ENCODE results near the gene MRPL2. TPM values are rescaled to one million over a fixed set of nuclear protein-coding genes. Genes with fewer than 3 reads are reported as not detected.

Gene MRPL2
- total and polyA plus RNA-seq, 4 donors = 19.6 to 73.9 (median 44.7) TPM

- Histone ChIP-seq H3K27ac (ENCODE audit: low read depth in 1 of 2, low read length in 2 of 2) (no peak overlapping the region), H3K36me3 (ENCODE audit: control insufficient read depth in 4 of 4, insufficient read depth in 3 of 4, low read depth in 1 of 4, low read length in 3 of 4) (peaks cover 0 to 52% (median 34%) of the 10 kb centered on the region in 4 donors), H3K27me3 (ENCODE audit: control insufficient read depth in 4 of 4, insufficient read depth in 4 of 4, low read length in 3 of 4) (no peaks in the 10 kb centered on the region), H3K4me1 (ENCODE audit: control insufficient read depth in 4 of 4, insufficient read depth in 4 of 4, low read length in 3 of 4) (peaks cover 2 to 12% (median 8%) of the 10 kb centered on the region in 4 donors), H3K9me3 (ENCODE audit: control insufficient read depth in 4 of 4, low read length in 3 of 4) (no peaks in the 10 kb centered on the region), H3K9ac (ENCODE audit: low read depth in 1 of 2, low read length in 2 of 2) (no peak overlapping the region), H3K4me3 (ENCODE audit: low read depth in 1 of 3, low read length in 3 of 3) (no peak overlapping the region)
- 85% methylated on average over 5 of the region's 5 CpGs for whole genome bisulfite sequencing
- DNase-seq (ENCODE audit: low spot score) = no peak
- TF ChIP-seq FOXA2 (IDR thresholded peaks at IDR 0.05) = no peak
- no peak for TF ChIP-seq EGR1 (IDR thresholded peaks at IDR 0.05; ENCODE audit: low read depth in 2 of 2)
- TF ChIP-seq NR2F2 (IDR thresholded peaks at IDR 0.05) = no peak
- no peak for TF ChIP-seq RAD21 (IDR thresholded peaks at IDR 0.05)
- TF ChIP-seq REST (IDR thresholded peaks at IDR 0.05) = no peak
- TF ChIP-seq HNF4G (IDR thresholded peaks at IDR 0.05) = no peak
- no peak for TF ChIP-seq CTCF (IDR thresholded peaks at IDR 0.05; ENCODE audit: low read depth, low read length, missing input control)
- no peak for TF ChIP-seq HNF4A (conservative IDR thresholded peaks at IDR 0.05)
- TF ChIP-seq FOXA1 (IDR thresholded peaks at IDR 0.05) = no peak
- TF ChIP-seq RXRA (IDR thresholded peaks at IDR 0.05) = no peak
- no peak for TF ChIP-seq YY1 (IDR thresholded peaks at IDR 0.05)
- no peak for TF ChIP-seq GABPA (IDR thresholded peaks at IDR 0.05 in 1 of 2, conservative IDR thresholded peaks at IDR 0.05 in 1 of 2)
- TF ChIP-seq SP1 (IDR thresholded peaks at IDR 0.05) = no peak
- TF ChIP-seq MAX (IDR thresholded peaks at IDR 0.05) = no peak
- no peak for TF ChIP-seq ATF3 (IDR thresholded peaks at IDR 0.05)
- TF ChIP-seq TAF1 (conservative IDR thresholded peaks at IDR 0.05) = no peak
- TF ChIP-seq JUND (IDR thresholded peaks at IDR 0.05) = no peak
Measured at GRCh38 chr6:43037197-43037596, 22.0 kb downstream of the MRPL2 start.

GRCh38 chr6:43036712-43037111 lies 22.5 kb downstream of the MRPL2 start:
- DNase-seq (ENCODE audit: low spot score) = no peak
- H3K36me3 ChIP-seq (ENCODE audit: control insufficient read depth in 4 of 4, insufficient read depth in 3 of 4, low read depth in 1 of 4, low read length in 3 of 4) = peaks cover 0 to 52% (median 35%) of the 10 kb centered on the region in 4 donors
- H3K4me1 ChIP-seq (ENCODE audit: control insufficient read depth in 4 of 4, insufficient read depth in 4 of 4, low read length in 3 of 4) = peaks cover 2 to 12% (median 8%) of the 10 kb centered on the region in 4 donors
- no peak overlapping the region for H3K4me3 ChIP-seq (ENCODE audit: low read depth in 1 of 3, low read length in 3 of 3)
- 92% methylated on average over 9 of the region's 9 CpGs for WGBS
- no peak overlapping the region for H3K27ac ChIP-seq (ENCODE audit: low read depth in 1 of 2, low read length in 2 of 2)
- H3K9ac ChIP-seq (ENCODE audit: low read depth in 1 of 2, low read length in 2 of 2) = no peak overlapping the region
- H3K9me3 ChIP-seq (ENCODE audit: control insufficient read depth in 4 of 4, low read length in 3 of 4) = no peaks in the 10 kb centered on the region
- H3K27me3 ChIP-seq (ENCODE audit: control insufficient read depth in 4 of 4, insufficient read depth in 4 of 4, low read length in 3 of 4) = no peaks in the 10 kb centered on the region
- no peak for TF ChIP-seq EGR1 (IDR thresholded peaks at IDR 0.05; ENCODE audit: low read depth in 2 of 2)
- TF ChIP-seq SP1 (IDR thresholded peaks at IDR 0.05) = no peak
- TF ChIP-seq FOXA2 (IDR thresholded peaks at IDR 0.05) = no peak
- no peak for TF ChIP-seq HNF4A (conservative IDR thresholded peaks at IDR 0.05)
- no peak for TF ChIP-seq GABPA (IDR thresholded peaks at IDR 0.05 in 1 of 2, conservative IDR thresholded peaks at IDR 0.05 in 1 of 2)
- TF ChIP-seq HNF4G (IDR thresholded peaks at IDR 0.05) = no peak
- TF ChIP-seq ATF3 (IDR thresholded peaks at IDR 0.05) = no peak
- TF ChIP-seq JUND (IDR thresholded peaks at IDR 0.05) = no peak
- TF ChIP-seq RAD21 (IDR thresholded peaks at IDR 0.05) = no peak
- TF ChIP-seq CTCF (IDR thresholded peaks at IDR 0.05; ENCODE audit: low read depth, low read length, missing input control) = no peak
- TF ChIP-seq REST (IDR thresholded peaks at IDR 0.05) = no peak
- TF ChIP-seq NR2F2 (IDR thresholded peaks at IDR 0.05) = no peak

Data from liver (tissue), 9 donors.